MCF 10A (cell line): ENCODE measurements around the gene SLC38A3. TPM values are rescaled to one million over a fixed set of nuclear protein-coding genes. Genes with fewer than 3 reads are reported as not detected.
A peak's percentile ranks its signal among the peaks of the same experiment; 100 is the strongest.

ENCODE experiments used
- BruUV-seq: library from RNA; stranded (reverse); fragments of 400-500 nt; replicated peaks from 2 replicates; lab custom pipeline; 2021; lab: Mats Ljungman, UMichigan
- CTCF ChIA-PET: fragments of 300-600 bp; sonication (Branson Sonifier 250); formaldehyde crosslinking; extraction: SDS; loops from one replicate; lab custom pipeline; 2021; ENCODE audit warnings: antibody characterized with exemption, inconsistent platforms; lab: Yijun Ruan, JAX
- POLR2A ChIA-PET: fragments of 300-600, 350-650 bp; sonication (Branson Sonifier 250); formaldehyde crosslinking; extraction: SDS; loops from one replicate; lab custom pipeline; 2020; ENCODE audit warnings: antibody characterized with exemption, inconsistent platforms; lab: Yijun Ruan, JAX
- DNase-seq: peaks from one replicate; pipeline ENCODE4 v3.0.0-alpha.2; 2018; ENCODE audit not compliant: unreplicated experiment
- H3K27ac Mint-ChIP-seq: one replicate; pipeline ENCODE4 v1.8.0; 2022; ENCODE audit warnings: mild to moderate bottlenecking, low read depth, mixed read lengths; ENCODE audit not compliant: unreplicated experiment
- H3K27me3 Mint-ChIP-seq: one replicate; pipeline ENCODE4 v1.8.0; 2022; ENCODE audit warnings: mixed read lengths; ENCODE audit not compliant: insufficient read depth, unreplicated experiment
- H3K36me3 Mint-ChIP-seq: one replicate; pipeline ENCODE4 v1.8.0; 2022; ENCODE audit warnings: mild to moderate bottlenecking, moderate library complexity, mixed read lengths; ENCODE audit not compliant: insufficient read depth, unreplicated experiment
- H3K4me1 Mint-ChIP-seq: one replicate; pipeline ENCODE4 v1.8.0; 2022; ENCODE audit warnings: mixed read lengths; ENCODE audit not compliant: insufficient read depth, unreplicated experiment
- H3K4me3 Mint-ChIP-seq: one replicate; pipeline ENCODE4 v1.8.0; 2022; ENCODE audit warnings: mild to moderate bottlenecking, moderate library complexity, mixed read lengths; ENCODE audit not compliant: unreplicated experiment
- H3K9me3 Mint-ChIP-seq: one replicate; pipeline ENCODE4 v1.8.0; 2022; ENCODE audit warnings: mixed read lengths; ENCODE audit not compliant: unreplicated experiment
- CTCF ChIP-seq: fragments of 200-600 bp; IDR thresholded peaks from one replicate; pipeline ENCODE4 v1.8.0; 2022; ENCODE audit warnings: antibody characterized with exemption, mild to moderate bottlenecking; ENCODE audit not compliant: unreplicated experiment
- intact Hi-C: fragments of 100-400 bp; cut with micrococcal nuclease; formaldehyde crosslinking; loops from 2 replicates; pipeline ENCODE4 v1.14.1; 2022
- total RNA-seq: library from RNA; stranded (reverse); gene quantifications from 2 replicates; pipeline ENCODE4 v1.2.3, GENCODE V29; 2022

SLC38A3 gene
- total RNA-seq, 1 experiment from 2014 or later: not detected

- intact Hi-C loops: no loop called here
- DNase-seq: no peak
- Mint-ChIP-seq H3K4me1 (peaks cover 41% of the 10 kb centered on the region), H3K27ac (peak overlapping the region; percentile 86), H3K27me3 (no peaks in the 10 kb centered on the region), H3K36me3 (peaks cover 12% of the 10 kb centered on the region), H3K4me3 (no peak overlapping the region), H3K9me3 (no peaks in the 10 kb centered on the region)
- BruUV-seq: no TSS peak
- ChIA-PET POLR2A (no interaction called here), CTCF (interaction anchor here (1.7 kb wide), 1 partner anchor 22 kb away, joined by 6 read pairs; no protein-coding TSS in a partner anchor)
- no peak for TF ChIP-seq CTCF
Measured at GRCh38 chr3:50170689-50171088, 34.4 kb upstream of the SLC38A3 start.

- DNase-seq: no peak
- H3K9me3 Mint-ChIP-seq: no peaks in the 10 kb centered on the region
- CTCF ChIA-PET: interaction anchor here (0.7 to 2.2 kb wide), 5 partner anchors 17 to 75 kb away, joined by 3 to 11 read pairs (median 5); no protein-coding TSS in a partner anchor
- no TSS peak for BruUV-seq
- POLR2A ChIA-PET: interaction anchor here (0.6 to 1.1 kb wide), 3 partner anchors 11 to 64 kb away, joined by 3 read pairs; partner anchors contain the start of gene GNAI2
- peaks cover 17% of the 10 kb centered on the region for H3K36me3 Mint-ChIP-seq
- TF ChIP-seq CTCF: no peak
- intact Hi-C loops: no loop called here
- H3K4me1 Mint-ChIP-seq: peaks cover 32% of the 10 kb centered on the region
- no peaks in the 10 kb centered on the region for H3K27me3 Mint-ChIP-seq
- H3K27ac Mint-ChIP-seq: peak overlapping the region; percentile 86
- no peak overlapping the region for H3K4me3 Mint-ChIP-seq
Measured at GRCh38 chr3:50171540-50172301, 33.4 kb upstream of the SLC38A3 start.

- Mint-ChIP-seq H3K4me1 (peaks cover 23% of the 10 kb centered on the region), H3K4me3 (no peak overlapping the region), H3K27me3 (no peaks in the 10 kb centered on the region), H3K27ac (peak overlapping the region; percentile 46), H3K9me3 (no peaks in the 10 kb centered on the region), H3K36me3 (peaks cover 27% of the 10 kb centered on the region)
- BruUV-seq: no TSS peak
- TF ChIP-seq CTCF: no peak
- DNase-seq: no peak
- ChIA-PET CTCF (interaction anchor here (0.6 to 2.2 kb wide), 8 partner anchors 16 to 74 kb away, joined by 3 to 11 read pairs (median 4); no protein-coding TSS in a partner anchor), POLR2A (interaction anchor here (0.9 to 1.1 kb wide), 3 partner anchors 9 to 50 kb away, joined by 3 read pairs; no protein-coding TSS in a partner anchor)
- intact Hi-C loops: no loop called here
Measured at GRCh38 chr3:50172626-50173220, 32.3 kb upstream of the SLC38A3 start.
